Measurements from ENCODE around the gene ZC3H18.

Gene ZC3H18

GRCh38 chr16:88646345-88647034, 76.3 kb downstream of the ZC3H18 start:
- DNase-seq, result no peak
- in situ Hi-C loops (cut with MboI; ENCODE audit: low pct_unique_long_range_greater_than_20kb, low sequenced_read_pairs), result no loop called here

- in situ Hi-C loops (cut with MboI; ENCODE audit: low pct_unique_long_range_greater_than_20kb, low sequenced_read_pairs), result no loop called here
- no peak for DNase-seq
Measured at GRCh38 chr16:88647178-88648070, 77.2 kb downstream of the ZC3H18 start.

- no peak for DNase-seq
- in situ Hi-C loops (cut with MboI; ENCODE audit: low pct_unique_long_range_greater_than_20kb, low sequenced_read_pairs), result no loop called here
Measured at GRCh38 chr16:88649195-88649923, 79.2 kb downstream of the ZC3H18 start.

GRCh38 chr16:88649924-88650748, 79.9 kb downstream of the ZC3H18 start:
- DNase-seq, result peak; percentile 66
- in situ Hi-C loops (cut with MboI; ENCODE audit: low pct_unique_long_range_greater_than_20kb, low sequenced_read_pairs), result no loop called here

GRCh38 chr16:88650749-88651275, 80.6 kb downstream of the ZC3H18 start, which contains the start of gene CYBA:
Gene CYBA (minus strand): TSS chr16:88651053. CDS start chr16:88651013, 40 bp downstream.
- in situ Hi-C loops (cut with MboI; ENCODE audit: low pct_unique_long_range_greater_than_20kb, low sequenced_read_pairs), result no loop called here
- no peak for DNase-seq

- in situ Hi-C loops (cut with MboI; ENCODE audit: low pct_unique_long_range_greater_than_20kb, low sequenced_read_pairs), result no loop called here
- peak; percentile 89 for DNase-seq
Measured at GRCh38 chr16:88651276-88651988, 81.2 kb downstream of the ZC3H18 start.

- in situ Hi-C loops (cut with MboI; ENCODE audit: low pct_unique_long_range_greater_than_20kb, low sequenced_read_pairs), result no loop called here
- no peak for DNase-seq
Measured at GRCh38 chr16:88651989-88652761, 82.0 kb downstream of the ZC3H18 start.

- DNase-seq, result no peak
- in situ Hi-C loops (cut with MboI; ENCODE audit: low pct_unique_long_range_greater_than_20kb, low sequenced_read_pairs), result no loop called here
Measured at GRCh38 chr16:88652762-88653063, 82.5 kb downstream of the ZC3H18 start.

- DNase-seq, result no peak
- in situ Hi-C loops (cut with MboI; ENCODE audit: low pct_unique_long_range_greater_than_20kb, low sequenced_read_pairs), result no loop called here
Measured at GRCh38 chr16:88653101-88653500, 82.9 kb downstream of the ZC3H18 start.

GRCh38 chr16:88653596-88654362, 83.6 kb downstream of the ZC3H18 start:
- no peak for DNase-seq
- in situ Hi-C loops (cut with MboI; ENCODE audit: low pct_unique_long_range_greater_than_20kb, low sequenced_read_pairs), result no loop called here

- no peak for DNase-seq
- in situ Hi-C loops (cut with MboI; ENCODE audit: low pct_unique_long_range_greater_than_20kb, low sequenced_read_pairs), result no loop called here
Measured at GRCh38 chr16:88654363-88655052, 84.3 kb downstream of the ZC3H18 start.

- DNase-seq, result no peak
- in situ Hi-C loops (cut with MboI; ENCODE audit: low pct_unique_long_range_greater_than_20kb, low sequenced_read_pairs), result no loop called here
Measured at GRCh38 chr16:88655053-88655732, 85.0 kb downstream of the ZC3H18 start.

GRCh38 chr16:88655733-88656281, 85.6 kb downstream of the ZC3H18 start:
- in situ Hi-C loops (cut with MboI; ENCODE audit: low pct_unique_long_range_greater_than_20kb, low sequenced_read_pairs), result no loop called here
- DNase-seq, result no peak

- no peak for DNase-seq
- in situ Hi-C loops (cut with MboI; ENCODE audit: low pct_unique_long_range_greater_than_20kb, low sequenced_read_pairs), result no loop called here
Measured at GRCh38 chr16:88656291-88656980, 86.2 kb downstream of the ZC3H18 start.

GRCh38 chr16:88657371-88657770, 87.2 kb downstream of the ZC3H18 start:
- in situ Hi-C loops (cut with MboI; ENCODE audit: low pct_unique_long_range_greater_than_20kb, low sequenced_read_pairs), result no loop called here
- no peak for DNase-seq

All from KBM-7 (cell line).